H1 (cell line): ENCODE measurements around the gene MZT1. TPM values are rescaled to one million over a fixed set of nuclear protein-coding genes. Genes with fewer than 3 reads are reported as not detected.

Source experiments
- CTCF ChIA-PET: fragments of 300-600 bp; sonication (Branson Sonifier 250); formaldehyde crosslinking; loops from one replicate; lab custom pipeline; 2021; ENCODE audit not compliant: partially characterized antibody; lab: Charles Lee
- POLR2A ChIA-PET: fragments of 300-600 bp; sonication (Branson Sonifier 250); formaldehyde crosslinking; loops from one replicate; lab custom pipeline; 2021; ENCODE audit warnings: inconsistent platforms; ENCODE audit not compliant: partially characterized antibody; lab: Charles Lee
- DNase-seq, 2 experiments: peaks; one replicate each; pipeline versions ENCODE4 v3.0.0 to v3.0.0-alpha.2; 2010 to 2022; ENCODE audit warnings: low spot score in 2 of 2, low read depth in 1 of 2, mixed read lengths in 1 of 2
- FAIRE-seq: peaks from 2 replicates; lab custom pipeline; 2011; peaks lifted over from hg19 to GRCh38; lab: Jason Lieb, UNC
- H2AFZ ChIP-seq: 2 replicates; pipeline ENCODE4 v1.8.1; 2012; ENCODE audit warnings: low read length, inconsistent platforms
- H2AK5ac ChIP-seq: 2 replicates; pipeline ENCODE4 v1.6.1; 2013; ENCODE audit warnings: low read depth, low read length
- H2BK120ac ChIP-seq: replicated peaks from 2 replicates; pipeline ENCODE3; 2013; ENCODE audit warnings: low read depth, low read length, inconsistent platforms
- H2BK12ac ChIP-seq: 2 replicates; pipeline ENCODE4 v1.6.1; 2013; ENCODE audit warnings: low read depth, low read length
- H2BK15ac ChIP-seq: 2 replicates; pipeline ENCODE4 v1.6.1; 2013; ENCODE audit warnings: low read length
- H2BK20ac ChIP-seq: 2 replicates; pipeline ENCODE4 v1.6.1; 2013; ENCODE audit warnings: low read length
- H2BK5ac ChIP-seq: 2 replicates; pipeline ENCODE4 v1.6.1; 2013; ENCODE audit warnings: low read depth, low read length
- H3K14ac ChIP-seq: 2 replicates; pipeline ENCODE4 v1.6.1; 2013; ENCODE audit warnings: inconsistent platforms; ENCODE audit not compliant: insufficient read length
- H3K18ac ChIP-seq: 2 replicates; pipeline ENCODE4 v1.6.1; 2013; ENCODE audit warnings: low read length; ENCODE audit errors: extremely low read depth
- H3K23ac ChIP-seq: 2 replicates; pipeline ENCODE4 v1.6.1; 2013; ENCODE audit warnings: inconsistent platforms; ENCODE audit not compliant: insufficient read length
- H3K23me2 ChIP-seq: 2 replicates; pipeline ENCODE4 v1.6.1; 2013; ENCODE audit warnings: low read depth, low read length
- H3K27ac ChIP-seq: 2 replicates; pipeline ENCODE4 v1.6.1; 2011; ENCODE audit warnings: low read depth, low read length, inconsistent platforms
- H3K27me3 ChIP-seq, 4 experiments: replicated peaks in 1 of 4; 1 replicate in 1 of 4; 2 replicates in 3 of 4; pipeline versions ENCODE4 v1.6.1 to v1.8.1; 2011 to 2013; ENCODE audit warnings: low read length in 3 of 4, mild to moderate bottlenecking in 3 of 4, inconsistent platforms in 2 of 4, mixed read lengths in 2 of 4, moderate library complexity in 1 of 4; ENCODE audit not compliant: control insufficient read depth in 3 of 4, insufficient read depth in 3 of 4; ENCODE audit errors: extremely low read depth in 1 of 4
- H3K36me3 ChIP-seq, 4 experiments: 2 replicates each; pipeline versions ENCODE4 v1.6.1 to v1.8.1; 2011 to 2013; ENCODE audit warnings: mild to moderate bottlenecking in 4 of 4, low read length in 3 of 4, moderate library complexity in 2 of 4, control low read depth in 1 of 4, inconsistent platforms in 1 of 4; ENCODE audit not compliant: insufficient read depth in 4 of 4, control insufficient read depth in 2 of 4
- H3K4ac ChIP-seq: replicated peaks from 2 replicates; pipeline ENCODE3; 2013; ENCODE audit warnings: low read length, low read depth, mixed read lengths, inconsistent platforms; ENCODE audit not compliant: insufficient read length
- H3K4me1 ChIP-seq, 4 experiments: replicated peaks in 1 of 4; 1 replicate in 1 of 4; 2 replicates in 3 of 4; pipeline versions ENCODE4 v1.6.1 to v1.8.1; 2011 to 2013; ENCODE audit warnings: low read length in 3 of 4, inconsistent platforms in 2 of 4, mixed read lengths in 1 of 4; ENCODE audit not compliant: insufficient read depth in 4 of 4, control insufficient read depth in 3 of 4
- H3K4me2 ChIP-seq, 2 experiments: 2 replicates each; pipeline versions ENCODE4 v1.6.1 to v1.8.1; 2011 to 2013; ENCODE audit warnings: low read depth in 2 of 2, low read length in 2 of 2, control low read depth in 1 of 2, inconsistent platforms in 1 of 2, mild to moderate bottlenecking in 1 of 2; ENCODE audit not compliant: insufficient read depth in 1 of 2
- H3K4me3 ChIP-seq, 4 experiments: fragments of 200-600, 300-600 bp in 1 of 4; sonication (generic), shearing (Covaris generic), sonication (Bioruptor Twin) in 1 of 4; 2 replicates each; pipeline versions ENCODE4 v1.5.1 to v1.8.1; 2011 to 2016; ENCODE audit warnings: low read length in 4 of 4, low read depth in 3 of 4, control low read depth in 2 of 4, inconsistent platforms in 2 of 4, mild to moderate bottlenecking in 2 of 4, mixed read lengths in 1 of 4, moderate library complexity in 1 of 4; ENCODE audit not compliant: insufficient read depth in 2 of 4; ENCODE audit errors: extremely low read depth in 1 of 4
- H3K56ac ChIP-seq: replicated peaks from 2 replicates; pipeline ENCODE3; 2013; ENCODE audit warnings: low read depth, mild to moderate bottlenecking, mixed read lengths, low read length, inconsistent platforms; ENCODE audit not compliant: insufficient read length
- H3K79me1 ChIP-seq: 2 replicates; pipeline ENCODE4 v1.6.1; 2013; ENCODE audit warnings: low read depth, low read length, control low read depth
- H3K79me2 ChIP-seq, 2 experiments: 2 replicates each; pipeline versions ENCODE4 v1.6.1 to v1.8.1; 2012 to 2013; ENCODE audit warnings: low read length in 2 of 2, mild to moderate bottlenecking in 2 of 2, inconsistent platforms in 1 of 2; ENCODE audit not compliant: insufficient read depth in 2 of 2, control insufficient read depth in 1 of 2
- H3K9ac ChIP-seq, 4 experiments: replicated peaks in 1 of 4; 1 replicate in 1 of 4; 2 replicates in 3 of 4; pipeline versions ENCODE4 v1.6.1 to v1.8.1; 2011 to 2013; ENCODE audit warnings: low read depth in 3 of 4, low read length in 3 of 4, control low read depth in 2 of 4, mild to moderate bottlenecking in 2 of 4, moderate library complexity in 2 of 4, inconsistent platforms in 1 of 4; ENCODE audit errors: extremely low read depth in 1 of 4
- H3K9me3 ChIP-seq, 2 experiments: 2 replicates each; pipeline versions ENCODE4 v1.6.1 to v1.8.1; 2012 to 2013; ENCODE audit warnings: mild to moderate bottlenecking in 2 of 2, moderate library complexity in 2 of 2, control low read depth in 1 of 2, inconsistent platforms in 1 of 2, low read depth in 1 of 2, low read length in 1 of 2, mixed read lengths in 1 of 2; ENCODE audit not compliant: insufficient read depth in 2 of 2
- H4K20me1 ChIP-seq, 2 experiments: replicated peaks in 1 of 2; 2 replicates each; pipeline versions ENCODE3 to v1.8.1; 2011 to 2013; ENCODE audit warnings: inconsistent platforms in 2 of 2, low read length in 2 of 2, mild to moderate bottlenecking in 1 of 2; ENCODE audit not compliant: insufficient read depth in 2 of 2, control insufficient read depth in 1 of 2
- H4K5ac ChIP-seq: 2 replicates; pipeline ENCODE4 v1.6.1; 2013; ENCODE audit warnings: low read length, low read depth, mixed read lengths, inconsistent platforms; ENCODE audit not compliant: insufficient read length
- H4K8ac ChIP-seq: 2 replicates; pipeline ENCODE4 v1.8.0; 2013; ENCODE audit warnings: mild to moderate bottlenecking, moderate library complexity, low read length, inconsistent platforms; ENCODE audit not compliant: insufficient read depth; ENCODE audit errors: extremely low read depth
- H4K91ac ChIP-seq: replicated peaks from 2 replicates; pipeline ENCODE3; 2013; ENCODE audit warnings: low read length, mixed read lengths, inconsistent platforms; ENCODE audit not compliant: insufficient read length
- BRCA1 ChIP-seq: IDR thresholded peaks from 2 replicates; pipeline ENCODE4 v1.6.1; 2012; ENCODE audit warnings: low read depth, low read length, improper control_type of control experiment
- CBX5 ChIP-seq: fragments of 300-800, 300-1000 bp; sonication (generic); IDR thresholded peaks from 2 replicates; pipeline ENCODE4 v1.7.1; 2016; ENCODE audit warnings: antibody characterized with exemption, low read length, low read depth
- CHD1 ChIP-seq: IDR thresholded peaks from 2 replicates; pipeline ENCODE4 v1.6.1; 2012; ENCODE audit warnings: low read depth, low read length, improper control_type of control experiment
- CHD2 ChIP-seq: IDR thresholded peaks from 2 replicates; pipeline ENCODE4 v1.6.1; 2012; ENCODE audit warnings: low read length, improper control_type of control experiment
- CREB1 ChIP-seq: IDR thresholded peaks from 2 replicates; pipeline ENCODE4 v1.6.1; 2012; ENCODE audit warnings: inconsistent platforms
- CTBP2 ChIP-seq: IDR thresholded peaks from 2 replicates; pipeline ENCODE4 v1.7.0; 2011; ENCODE audit warnings: borderline replicate concordance, mild to moderate bottlenecking, moderate library complexity, mixed read lengths, low read length; ENCODE audit not compliant: insufficient read depth, insufficient read length
- JUND ChIP-seq: IDR thresholded peaks from 2 replicates; pipeline ENCODE4 v1.6.1; 2011; ENCODE audit warnings: mild to moderate bottlenecking, improper control_type of control experiment, low read length
- KDM1A ChIP-seq: fragments of 200-600, 300-600 bp; sonication (generic); IDR thresholded peaks from 2 replicates; pipeline ENCODE4 v1.7.1; 2016; ENCODE audit warnings: mild to moderate bottlenecking, low read length, borderline replicate concordance
- KDM5A ChIP-seq: fragments of 200-600 bp; IDR thresholded peaks from 2 replicates; pipeline ENCODE4 v1.7.1; 2012; ENCODE audit warnings: mild to moderate bottlenecking, low read length, inconsistent platforms, mixed read lengths
- MAX ChIP-seq: IDR thresholded peaks from 2 replicates; pipeline ENCODE4 v1.6.1; 2012; ENCODE audit warnings: inconsistent platforms
- NANOG ChIP-seq: IDR thresholded peaks from 2 replicates; pipeline ENCODE4 v1.6.1; 2011; ENCODE audit warnings: low read length, low read depth, mild to moderate bottlenecking, inconsistent platforms; ENCODE audit not compliant: insufficient read depth, poor library complexity, severe bottlenecking
- POLR2AphosphoS5 ChIP-seq: IDR thresholded peaks from 2 replicates; pipeline ENCODE4 v1.6.1; 2011; ENCODE audit warnings: low read depth, low read length
- RBBP5 ChIP-seq: IDR thresholded peaks from 2 replicates; pipeline ENCODE4 v1.7.1; 2012; ENCODE audit warnings: low read depth, mild to moderate bottlenecking, inconsistent platforms, low read length, moderate library complexity, borderline replicate concordance
- SIN3A ChIP-seq, 2 experiments: IDR thresholded peaks in 1 of 2; conservative IDR thresholded peaks in 1 of 2; 2 replicates each; pipeline ENCODE4 v1.6.1; 2011 to 2012; ENCODE audit warnings: low read length in 2 of 2, improper control_type of control experiment in 1 of 2, low read depth in 1 of 2, mild to moderate bottlenecking in 1 of 2
- SIRT6 ChIP-seq: IDR thresholded peaks from one replicate; pipeline ENCODE4 v1.7.1; 2012; ENCODE audit warnings: low read length, inconsistent platforms
- TBP ChIP-seq: IDR thresholded peaks from 2 replicates; pipeline ENCODE4 v1.6.1; 2011; ENCODE audit warnings: low read depth, low read length, improper control_type of control experiment
- polyA plus RNA-seq, 7 experiments: library from polyadenylated mRNA; depleted of rRNA in 3 of 7; stranded (reverse) in 5 of 7; unstranded in 2 of 7; fragments of >200 nt in 5 of 7; fragments of 200-250 nt in 2 of 7; gene quantifications; 1 replicate in 5 of 7; 2 replicates in 1 of 7; 4 replicates in 1 of 7; pipeline versions ENCODE4 v1.2.1 to v1.2.3, GENCODE V29; 2011 to 2013; ENCODE audit warnings: missing spikeins in 2 of 7, mixed read lengths in 2 of 7
- total RNA-seq: library from RNA; stranded (reverse); fragmentation: NEBNext Ultra II Directional; extraction: Animal tissue kit (Norgen Biotek cat#: 25700); gene quantifications from 2 replicates; pipeline ENCODE4 v1.2.1, GENCODE V29; 2021

The MZT1 gene
- total and polyA plus RNA-seq, 2 of the 8 experiments (the other 6 are each of a cell fraction or from before 2014, with no cell fraction given): 8.8 to 25.2 TPM

- H2BK12ac ChIP-seq: no peak overlapping the region
- no peak overlapping the region for H2BK120ac ChIP-seq
- ChIA-PET POLR2A (interaction anchor here (0.9 to 1.6 kb wide), 3 partner anchors 13 to 30 kb away, joined by 3 to 4 read pairs (median 3); partner anchors contain the start of gene DIS3), CTCF (interaction anchor here (0.9 kb wide), 1 partner anchor 8 kb away, joined by 3 read pairs; no protein-coding TSS in a partner anchor)
- H3K23me2 ChIP-seq: no peaks in the 10 kb centered on the region
- no peak overlapping the region for H3K9ac ChIP-seq
- no peak overlapping the region for H2BK15ac ChIP-seq
- no peaks in the 10 kb centered on the region for H3K79me1 ChIP-seq
- DNase-seq: no peak
- no peak overlapping the region for H3K56ac ChIP-seq
- H3K4me1 ChIP-seq: no peaks in the 10 kb centered on the region
- no peaks in the 10 kb centered on the region for H3K9me3 ChIP-seq
- H3K27ac ChIP-seq: no peak overlapping the region
- H2AK5ac ChIP-seq: no peak overlapping the region
- no peak overlapping the region for H3K4ac ChIP-seq
- no peak overlapping the region for H2AFZ ChIP-seq
- H2BK5ac ChIP-seq: no peak overlapping the region
- H3K27me3 ChIP-seq: no peaks in the 10 kb centered on the region
- H3K4me2 ChIP-seq: no peak overlapping the region
- H2BK20ac ChIP-seq: no peak overlapping the region
- no peak overlapping the region for H3K14ac ChIP-seq
- no peak overlapping the region for H3K23ac ChIP-seq
- H4K20me1 ChIP-seq: no peaks in the 10 kb centered on the region
- FAIRE-seq: no peak
- no peak overlapping the region for H3K18ac ChIP-seq
- H3K36me3 ChIP-seq: peaks cover 6 to 70% (median 28%) of the 10 kb centered on the region in 4 experiments
- no peak overlapping the region for H3K4me3 ChIP-seq
- no peak overlapping the region for H4K91ac ChIP-seq
- H4K5ac ChIP-seq: no peak overlapping the region
- H4K8ac ChIP-seq: no peak overlapping the region
- no peaks in the 10 kb centered on the region for H3K79me2 ChIP-seq
- TF ChIP-seq JUND (no peak), NANOG (no peak), TBP (no peak), KDM1A (no peak), SIN3A (conservative IDR thresholded peaks at IDR 0.05 in 1 of 2, IDR thresholded peaks at IDR 0.05 in 1 of 2; ENCODE audit: low read depth in 1 of 2, low read length in 2 of 2) (no peak), CHD2 (no peak), KDM5A (no peak), CTBP2 (no peak), CHD1 (no peak), POLR2AphosphoS5 (no peak), CREB1 (no peak), BRCA1 (no peak), CBX5 (no peak), RBBP5 (no peak), SIRT6 (no peak), MAX (no peak)
Observed at GRCh38 chr13:72751220-72751619, 23.8 kb upstream of the MZT1 start.
